A673 (cell line): Measurements from ENCODE around the gene IL37.

ENCODE experiments used
- EZH2 ChIP-seq: fragments of 200-600 bp; sonication (generic); IDR thresholded peaks from 2 replicates; pipeline ENCODE4 v1.6.1; 2017; ENCODE audit warnings: borderline replicate concordance, low read depth, mild to moderate bottlenecking, mixed read lengths, antibody characterized with exemption, low read length; ENCODE audit not compliant: poor library complexity, severe bottlenecking
- TF ChIP-seq, protein P1 (sequence below): fragments of 300-800, 200-600 bp; sonication (generic); conservative IDR thresholded peaks from 2 replicates; pipeline ENCODE4 v1.5.1; 2017; ENCODE audit warnings: low read depth, mild to moderate bottlenecking, antibody characterized with exemption, low read length, moderate library complexity, mixed read lengths

DNA sequence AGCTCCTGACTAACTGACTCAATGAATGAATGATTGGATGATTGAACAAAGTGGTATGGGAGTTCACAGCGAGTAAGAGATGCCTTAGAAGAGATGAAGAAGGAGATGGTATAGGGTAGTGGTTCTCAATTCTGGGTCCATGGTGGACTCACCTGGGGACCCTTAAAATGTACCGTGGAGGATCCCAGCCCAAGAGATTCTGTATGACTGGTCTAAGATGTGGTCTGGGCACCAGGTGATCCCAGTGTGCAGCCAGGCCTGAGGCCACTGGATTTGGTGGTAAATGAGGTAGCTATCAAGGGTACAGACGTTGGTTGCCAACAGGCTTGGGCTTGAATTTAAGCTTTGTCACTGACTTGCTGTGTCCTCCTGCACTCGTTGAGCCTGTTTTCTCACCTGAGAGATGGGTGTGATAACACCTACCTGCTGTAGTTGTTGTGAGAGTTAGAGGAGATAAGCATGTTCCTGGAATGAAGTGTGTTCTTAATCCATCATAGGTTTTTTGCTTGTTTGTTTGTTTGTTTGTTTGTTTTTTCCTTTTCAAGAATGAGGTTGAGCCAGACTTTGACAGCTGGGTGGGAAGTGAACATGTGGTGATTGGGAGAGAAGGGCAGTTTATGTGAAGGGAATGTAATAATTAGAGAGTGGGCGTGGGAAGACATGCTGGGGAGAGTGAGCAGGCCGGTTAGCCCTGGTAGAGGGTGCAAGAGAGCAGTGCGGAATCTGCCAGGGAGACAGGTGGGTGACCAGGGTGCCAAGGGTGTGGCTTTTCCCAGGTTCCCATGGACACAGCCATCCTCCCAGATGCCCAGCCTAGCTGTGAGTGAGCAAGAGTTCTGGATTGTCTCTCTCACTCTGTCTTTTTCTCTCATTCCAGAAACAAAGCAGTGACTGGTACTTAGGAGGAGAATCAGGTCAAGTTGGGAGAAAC, 43.0 kb upstream of the IL37 start:
- TF ChIP-seq, protein P1, sequence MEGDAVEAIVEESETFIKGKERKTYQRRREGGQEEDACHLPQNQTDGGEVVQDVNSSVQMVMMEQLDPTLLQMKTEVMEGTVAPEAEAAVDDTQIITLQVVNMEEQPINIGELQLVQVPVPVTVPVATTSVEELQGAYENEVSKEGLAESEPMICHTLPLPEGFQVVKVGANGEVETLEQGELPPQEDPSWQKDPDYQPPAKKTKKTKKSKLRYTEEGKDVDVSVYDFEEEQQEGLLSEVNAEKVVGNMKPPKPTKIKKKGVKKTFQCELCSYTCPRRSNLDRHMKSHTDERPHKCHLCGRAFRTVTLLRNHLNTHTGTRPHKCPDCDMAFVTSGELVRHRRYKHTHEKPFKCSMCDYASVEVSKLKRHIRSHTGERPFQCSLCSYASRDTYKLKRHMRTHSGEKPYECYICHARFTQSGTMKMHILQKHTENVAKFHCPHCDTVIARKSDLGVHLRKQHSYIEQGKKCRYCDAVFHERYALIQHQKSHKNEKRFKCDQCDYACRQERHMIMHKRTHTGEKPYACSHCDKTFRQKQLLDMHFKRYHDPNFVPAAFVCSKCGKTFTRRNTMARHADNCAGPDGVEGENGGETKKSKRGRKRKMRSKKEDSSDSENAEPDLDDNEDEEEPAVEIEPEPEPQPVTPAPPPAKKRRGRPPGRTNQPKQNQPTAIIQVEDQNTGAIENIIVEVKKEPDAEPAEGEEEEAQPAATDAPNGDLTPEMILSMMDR = no peak
- no peak for TF ChIP-seq EZH2
